Stomach (tissue), 4 donors: ENCODE results near the gene ZPR1.

Experiments used
- CTCF ChIP-seq, 7 experiments: fragments of 450-650 bp in 4 of 7; fragments of 200-600 bp in 3 of 7; sonication (generic) in 3 of 7; IDR thresholded peaks; one replicate each; pipeline ENCODE4 v1.5.1; 2016 to 2019; ENCODE audit warnings: antibody characterized with exemption in 7 of 7, control low read depth in 2 of 7, mild to moderate bottlenecking in 1 of 7
- EP300 ChIP-seq: sonication (generic); formaldehyde crosslinking; IDR thresholded peaks from one replicate; pipeline ENCODE4 v1.6.1; 2017; ENCODE audit warnings: antibody characterized with exemption
- POLR2A ChIP-seq, 4 donors: fragments of 450-650 bp; IDR thresholded peaks; one replicate each; pipeline ENCODE4 v1.6.1; 2016; ENCODE audit warnings: antibody characterized with exemption in 4 of 4, control low read depth in 2 of 4, mild to moderate bottlenecking in 1 of 4, moderate library complexity in 1 of 4

- TF ChIP-seq CTCF (IDR thresholded peaks at IDR 0.05): no peak
- no peak for TF ChIP-seq POLR2A (IDR thresholded peaks at IDR 0.05)
- TF ChIP-seq EP300: no peak
Observed at GRCh38 chr11:116774661-116775060, 13.2 kb downstream of the ZPR1 start.
